ENCODE measurements around the gene PARD3B. TPM values are rescaled to one million over a fixed set of nuclear protein-coding genes. Genes with fewer than 3 reads are reported as not detected.

Gene PARD3B
- total and polyA plus RNA-seq, 7 donors = 0.42 to 6.0 (median 4.8) TPM

- Histone ChIP-seq H3K27ac (no peak overlapping the region), H3K4me3 (no peak overlapping the region), H3K36me3 (ENCODE audit: insufficient read depth in 1 of 2, low read depth in 1 of 2) (peaks cover 0 to 12% of the 10 kb centered on the region in 2 donors), H3K27me3 (ENCODE audit: insufficient read depth in 3 of 3, low read length in 2 of 3) (no peaks in the 10 kb centered on the region), H3K9me3 (no peaks in the 10 kb centered on the region), H3K4me1 (no peaks in the 10 kb centered on the region)
- ATAC-seq (no peak), DNase-seq (no peak)
- TF ChIP-seq, protein P1, sequence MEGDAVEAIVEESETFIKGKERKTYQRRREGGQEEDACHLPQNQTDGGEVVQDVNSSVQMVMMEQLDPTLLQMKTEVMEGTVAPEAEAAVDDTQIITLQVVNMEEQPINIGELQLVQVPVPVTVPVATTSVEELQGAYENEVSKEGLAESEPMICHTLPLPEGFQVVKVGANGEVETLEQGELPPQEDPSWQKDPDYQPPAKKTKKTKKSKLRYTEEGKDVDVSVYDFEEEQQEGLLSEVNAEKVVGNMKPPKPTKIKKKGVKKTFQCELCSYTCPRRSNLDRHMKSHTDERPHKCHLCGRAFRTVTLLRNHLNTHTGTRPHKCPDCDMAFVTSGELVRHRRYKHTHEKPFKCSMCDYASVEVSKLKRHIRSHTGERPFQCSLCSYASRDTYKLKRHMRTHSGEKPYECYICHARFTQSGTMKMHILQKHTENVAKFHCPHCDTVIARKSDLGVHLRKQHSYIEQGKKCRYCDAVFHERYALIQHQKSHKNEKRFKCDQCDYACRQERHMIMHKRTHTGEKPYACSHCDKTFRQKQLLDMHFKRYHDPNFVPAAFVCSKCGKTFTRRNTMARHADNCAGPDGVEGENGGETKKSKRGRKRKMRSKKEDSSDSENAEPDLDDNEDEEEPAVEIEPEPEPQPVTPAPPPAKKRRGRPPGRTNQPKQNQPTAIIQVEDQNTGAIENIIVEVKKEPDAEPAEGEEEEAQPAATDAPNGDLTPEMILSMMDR (IDR thresholded peaks at IDR 0.05) = no peak
- intact Hi-C loops (cut with DNase I) = no loop called here
- 77 to 87% (median 77%) methylated on average over 6 of the region's 6 CpGs for WGBS, 3 donors
Measured at GRCh38 chr2:205500951-205501350, 955.7 kb downstream of the PARD3B start.

DNA sequence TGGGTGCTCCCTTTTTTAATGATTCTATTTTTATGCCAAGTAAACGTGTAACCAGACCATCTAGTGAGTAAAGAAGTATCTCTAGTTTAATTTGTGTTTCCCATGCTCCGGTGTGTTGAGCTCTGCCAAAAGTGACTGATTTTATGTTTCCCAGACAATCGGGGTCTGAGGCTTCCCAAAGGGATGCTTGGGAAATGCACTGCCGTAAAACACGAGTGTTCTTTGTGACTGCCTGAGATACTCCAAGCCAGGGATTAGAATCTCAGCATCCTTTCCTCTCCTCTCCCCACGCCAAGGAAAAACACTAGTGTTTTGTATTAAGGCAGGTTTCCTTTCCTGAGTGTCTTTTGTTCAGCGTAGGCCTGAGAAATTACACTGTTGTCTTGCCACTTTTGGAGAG, 956.6 kb downstream of the PARD3B start:
- 55 to 61% (median 60%) methylated on average over 7 of the region's 7 CpGs for WGBS, 3 donors
- Histone ChIP-seq H3K36me3 (ENCODE audit: insufficient read depth in 1 of 2, low read depth in 1 of 2) (peaks cover 0 to 12% of the 10 kb centered on the region in 2 donors), H3K9me3 (no peaks in the 10 kb centered on the region), H3K4me3 (no peak overlapping the region), H3K4me1 (no peaks in the 10 kb centered on the region), H3K27ac (no peak overlapping the region), H3K27me3 (ENCODE audit: insufficient read depth in 3 of 3, low read length in 2 of 3) (no peaks in the 10 kb centered on the region)
- TF ChIP-seq, protein P1 (IDR thresholded peaks at IDR 0.05) = no peak
- intact Hi-C loops (cut with DNase I) = no loop called here
- ATAC-seq (no peak), DNase-seq (no peak)

- no peak overlapping the region for H3K27ac ChIP-seq
- TF ChIP-seq, protein P1 (IDR thresholded peaks at IDR 0.05) = no peak
- H3K27me3 ChIP-seq (ENCODE audit: insufficient read depth in 3 of 3, low read length in 2 of 3) = no peaks in the 10 kb centered on the region
- no peak for ATAC-seq
- intact Hi-C loops (cut with DNase I) = no loop called here
- H3K36me3 ChIP-seq (ENCODE audit: insufficient read depth in 1 of 2, low read depth in 1 of 2) = peaks cover 0 to 6% of the 10 kb centered on the region in 2 donors
- no peaks in the 10 kb centered on the region for H3K4me1 ChIP-seq
- no peak for DNase-seq
- no peak overlapping the region for H3K4me3 ChIP-seq
- 93 to 95% (median 94%) methylated on average over 2 of the region's 2 CpGs for WGBS, 3 donors
- no peaks in the 10 kb centered on the region for H3K9me3 ChIP-seq
Measured at GRCh38 chr2:205505371-205505770, 960.1 kb downstream of the PARD3B start.

DNA sequence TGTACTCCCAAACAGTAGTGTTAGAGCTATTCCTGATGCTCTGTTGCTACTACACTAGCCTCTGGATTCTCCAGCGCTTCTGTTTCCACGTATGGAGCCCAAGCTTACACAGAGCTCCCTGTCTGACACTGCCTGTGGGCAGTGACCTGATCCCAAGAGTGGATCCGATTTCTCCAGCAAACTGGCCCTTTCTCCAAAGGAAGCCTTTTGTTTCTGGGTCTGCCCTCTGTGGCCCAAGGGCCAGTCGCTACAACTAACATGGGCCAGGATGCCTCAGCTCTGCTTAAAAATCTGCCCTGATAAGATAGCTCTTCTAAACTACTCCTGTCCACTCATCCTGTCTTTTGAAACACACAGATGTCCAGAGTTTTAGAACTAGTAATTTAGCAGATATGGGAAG, 964.4 kb downstream of the PARD3B start:
- Histone ChIP-seq H3K36me3 (ENCODE audit: insufficient read depth in 1 of 2, low read depth in 1 of 2) (no peaks in the 10 kb centered on the region), H3K27ac (no peak overlapping the region), H3K27me3 (ENCODE audit: insufficient read depth in 3 of 3, low read length in 2 of 3) (no peaks in the 10 kb centered on the region), H3K9me3 (no peaks in the 10 kb centered on the region), H3K4me1 (no peaks in the 10 kb centered on the region), H3K4me3 (no peak overlapping the region)
- ATAC-seq (no peak), DNase-seq (no peak)
- intact Hi-C loops (cut with DNase I) = no loop called here
- TF ChIP-seq, protein P1 (IDR thresholded peaks at IDR 0.05) = no peak
- 91 to 95% (median 94%) methylated on average over 4 of the region's 4 CpGs for WGBS, 3 donors

DNA sequence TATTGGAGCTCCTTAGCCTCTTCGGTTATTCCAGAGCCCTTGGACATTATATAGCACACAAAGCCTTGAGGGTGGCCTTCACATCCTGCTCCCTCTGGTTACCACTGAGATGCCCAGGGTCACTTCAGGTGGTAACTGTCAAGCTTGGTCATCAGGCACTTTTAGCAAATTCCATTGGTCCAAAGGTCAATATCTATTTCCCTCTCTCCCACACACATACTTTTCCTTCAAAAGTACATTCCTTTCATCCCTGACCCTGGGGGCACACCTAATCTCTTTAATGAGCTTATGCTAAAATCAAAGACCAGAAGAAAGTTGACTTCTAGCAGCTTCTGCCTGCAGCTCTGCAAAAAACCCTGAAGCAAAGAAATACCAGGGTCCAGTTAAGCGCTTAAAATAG, 965.1 kb downstream of the PARD3B start:
- ATAC-seq = no peak
- peaks cover 6% of the 10 kb centered on the region for H3K9me3 ChIP-seq
- WGBS, 3 donors = 82 to 86% (median 85%) methylated on average over 2 of the region's 2 CpGs
- intact Hi-C loops (cut with DNase I) = no loop called here
- H3K27ac ChIP-seq = no peak overlapping the region
- H3K4me3 ChIP-seq = no peak overlapping the region
- no peaks in the 10 kb centered on the region for H3K27me3 ChIP-seq (ENCODE audit: insufficient read depth in 3 of 3, low read length in 2 of 3)
- no peaks in the 10 kb centered on the region for H3K36me3 ChIP-seq (ENCODE audit: insufficient read depth in 1 of 2, low read depth in 1 of 2)
- TF ChIP-seq, protein P1 (IDR thresholded peaks at IDR 0.05) = no peak
- DNase-seq = no peak
- H3K4me1 ChIP-seq = no peaks in the 10 kb centered on the region
